ENCODE measurements around the gene ADRB2.
"Not testable (repeated sequence)": the region's sequence is repeated elsewhere in the genome, so short reads cannot be mapped to it uniquely, and the experiment has no call there.

Gene ADRB2

GRCh38 chr5:148861696-148862095 lies 35.3 kb downstream of the ADRB2 start:
- no peak for DNase-seq (ENCODE audit: low read depth)
- TF ChIP-seq CTCF (conservative IDR thresholded peaks at IDR 0.05; ENCODE audit: control insufficient read depth, insufficient read depth, low read depth, low read length): no peak
- H3K4me3 ChIP-seq (ENCODE audit: control insufficient read depth, low read depth, low read length): no peak overlapping the region

DNA sequence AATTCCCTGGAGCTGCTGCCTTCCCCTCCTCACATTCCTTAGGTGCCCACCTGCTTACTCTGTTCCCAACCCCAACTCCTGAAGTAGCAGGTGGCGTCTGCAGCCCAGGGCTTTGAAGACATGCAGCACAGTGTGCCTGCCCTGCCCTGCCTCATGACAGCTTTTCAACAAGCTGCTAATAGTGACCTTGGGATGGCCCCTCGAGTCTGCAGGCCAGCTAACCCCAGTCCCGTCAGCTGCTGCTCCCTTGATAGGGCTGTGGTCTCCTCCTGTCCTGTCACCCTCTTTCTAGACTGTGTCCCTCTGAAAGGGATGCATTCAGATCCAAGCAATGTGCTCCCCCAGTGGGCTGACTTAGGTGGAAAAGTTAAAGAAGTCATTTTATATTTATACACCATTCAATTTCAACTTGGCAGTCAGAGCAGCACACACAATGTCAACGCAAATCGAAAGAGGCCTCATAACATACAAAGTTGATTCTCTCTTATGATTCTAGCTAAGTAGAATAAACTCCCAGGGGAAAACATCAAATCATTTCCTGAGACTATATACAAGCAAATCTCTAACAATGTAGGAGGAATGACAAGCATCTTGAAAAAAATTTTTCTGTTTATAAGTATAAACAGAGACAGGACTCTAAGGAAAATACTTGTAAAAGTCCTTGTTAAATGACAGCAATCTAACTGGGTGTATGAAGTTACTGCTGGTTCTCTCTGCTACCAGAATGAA lies 37.9 kb downstream of the ADRB2 start:
- DNase-seq (ENCODE audit: low read depth): no peak
- no peak for TF ChIP-seq CTCF (conservative IDR thresholded peaks at IDR 0.05; ENCODE audit: control insufficient read depth, insufficient read depth, low read depth, low read length)
- H3K4me3 ChIP-seq (ENCODE audit: control insufficient read depth, low read depth, low read length): no peak overlapping the region

- no peak for DNase-seq (ENCODE audit: low read depth)
- H3K4me3 ChIP-seq (ENCODE audit: control insufficient read depth, low read depth, low read length): no peak overlapping the region
- TF ChIP-seq CTCF (conservative IDR thresholded peaks at IDR 0.05; ENCODE audit: control insufficient read depth, insufficient read depth, low read depth, low read length): no peak
Measured at GRCh38 chr5:148866024-148866423, 39.6 kb downstream of the ADRB2 start.

- DNase-seq (ENCODE audit: low read depth): no peak
- H3K4me3 ChIP-seq (ENCODE audit: control insufficient read depth, low read depth, low read length): no peak overlapping the region
- no peak for TF ChIP-seq CTCF (conservative IDR thresholded peaks at IDR 0.05; ENCODE audit: control insufficient read depth, insufficient read depth, low read depth, low read length)
Measured at GRCh38 chr5:148873120-148873519, 46.7 kb downstream of the ADRB2 start.

- no peak for TF ChIP-seq CTCF (conservative IDR thresholded peaks at IDR 0.05; ENCODE audit: control insufficient read depth, insufficient read depth, low read depth, low read length)
- no peak for DNase-seq (ENCODE audit: low read depth)
- no peak overlapping the region for H3K4me3 ChIP-seq (ENCODE audit: control insufficient read depth, low read depth, low read length)
Measured at GRCh38 chr5:148873690-148874485, 47.5 kb downstream of the ADRB2 start.

DNA sequence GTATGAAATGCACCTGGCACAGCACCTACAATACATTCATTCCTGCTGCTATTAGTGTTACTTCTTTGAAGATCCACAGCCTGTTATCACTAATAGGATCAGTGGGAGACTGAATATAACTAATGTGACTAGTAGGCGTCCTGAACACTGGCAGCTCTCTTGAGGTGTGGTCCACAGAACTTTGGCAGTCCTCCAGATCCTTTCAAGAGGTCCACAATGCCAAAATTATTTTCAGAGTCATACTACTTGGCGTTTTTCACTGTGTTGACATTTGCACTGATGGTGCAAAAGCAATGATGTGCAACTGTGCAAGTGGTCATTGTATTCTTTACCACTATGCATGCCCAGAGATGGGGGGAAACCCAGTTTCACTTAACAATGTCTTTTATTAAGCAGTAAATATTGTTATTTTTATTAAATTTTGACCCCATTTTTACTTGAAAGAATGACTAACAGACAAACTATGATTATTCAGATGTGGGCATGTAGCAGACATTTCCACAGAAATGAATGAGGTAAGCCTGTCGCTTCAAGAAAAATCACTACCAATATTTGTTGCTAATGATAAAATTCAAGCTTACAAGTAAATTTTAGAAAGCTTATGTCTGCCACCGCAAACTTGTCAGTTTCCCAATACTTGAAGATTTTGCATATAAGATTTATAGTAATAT lies 48.9 kb downstream of the ADRB2 start:
- H3K4me3 ChIP-seq (ENCODE audit: control insufficient read depth, low read depth, low read length): no peak overlapping the region

DNA sequence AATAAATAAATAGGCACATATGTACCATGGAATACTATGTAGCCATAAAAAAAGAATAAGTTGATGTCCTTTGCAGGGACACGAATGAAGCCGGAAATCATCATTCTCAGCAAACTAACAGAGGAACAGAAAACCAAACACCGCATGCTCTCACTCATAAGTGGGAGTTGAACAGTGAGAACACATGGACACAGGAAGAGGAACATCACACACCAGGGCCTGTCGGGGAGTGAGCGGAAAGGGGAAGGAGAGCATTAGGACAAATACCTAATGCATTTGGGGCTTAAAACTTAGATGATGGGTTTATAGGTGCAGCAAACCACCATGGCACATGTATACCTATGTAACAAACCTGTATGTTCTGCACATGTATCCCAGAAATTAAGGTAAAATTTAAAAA lies 51.0 kb downstream of the ADRB2 start:
- not testable (repeated sequence) for H3K4me3 ChIP-seq (ENCODE audit: control insufficient read depth, low read depth, low read length); DNase-seq (ENCODE audit: low read depth)

More for the DNA sequence above, 48.9 kb downstream of the ADRB2 start:
- TF ChIP-seq CTCF (conservative IDR thresholded peaks at IDR 0.05; ENCODE audit: control insufficient read depth, insufficient read depth, low read depth, low read length): no peak
- DNase-seq (ENCODE audit: low read depth): peak; percentile 23

Data from fibroblast of mammary gland (primary cell).